ENCODE data around the gene GLI1.

The GLI1 gene

DNA sequence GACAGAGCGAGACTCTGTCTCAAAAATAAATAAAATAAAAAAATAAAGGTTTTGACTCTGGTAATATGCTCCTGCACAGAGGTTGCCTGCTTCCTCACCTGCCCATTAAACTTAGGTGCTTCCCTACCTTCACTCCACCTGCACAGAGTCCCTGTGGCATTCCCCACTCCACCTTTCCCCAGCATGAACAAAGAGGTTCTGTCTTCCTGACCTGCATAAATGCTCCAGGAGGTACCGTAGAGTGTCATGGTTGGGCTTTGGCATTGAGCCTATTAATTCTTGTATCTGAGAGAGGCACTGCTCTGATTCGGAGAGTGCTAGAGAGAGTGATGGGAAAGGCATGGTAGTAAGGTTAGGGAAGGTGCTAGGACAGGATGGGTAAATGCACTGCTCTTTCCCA is 13.8 kb downstream of the GLI1 start:
- DNase-seq (ENCODE audit: insufficient read length, low spot score) (no peak), FAIRE-seq (no peak)
- TF ChIP-seq, protein P1, sequence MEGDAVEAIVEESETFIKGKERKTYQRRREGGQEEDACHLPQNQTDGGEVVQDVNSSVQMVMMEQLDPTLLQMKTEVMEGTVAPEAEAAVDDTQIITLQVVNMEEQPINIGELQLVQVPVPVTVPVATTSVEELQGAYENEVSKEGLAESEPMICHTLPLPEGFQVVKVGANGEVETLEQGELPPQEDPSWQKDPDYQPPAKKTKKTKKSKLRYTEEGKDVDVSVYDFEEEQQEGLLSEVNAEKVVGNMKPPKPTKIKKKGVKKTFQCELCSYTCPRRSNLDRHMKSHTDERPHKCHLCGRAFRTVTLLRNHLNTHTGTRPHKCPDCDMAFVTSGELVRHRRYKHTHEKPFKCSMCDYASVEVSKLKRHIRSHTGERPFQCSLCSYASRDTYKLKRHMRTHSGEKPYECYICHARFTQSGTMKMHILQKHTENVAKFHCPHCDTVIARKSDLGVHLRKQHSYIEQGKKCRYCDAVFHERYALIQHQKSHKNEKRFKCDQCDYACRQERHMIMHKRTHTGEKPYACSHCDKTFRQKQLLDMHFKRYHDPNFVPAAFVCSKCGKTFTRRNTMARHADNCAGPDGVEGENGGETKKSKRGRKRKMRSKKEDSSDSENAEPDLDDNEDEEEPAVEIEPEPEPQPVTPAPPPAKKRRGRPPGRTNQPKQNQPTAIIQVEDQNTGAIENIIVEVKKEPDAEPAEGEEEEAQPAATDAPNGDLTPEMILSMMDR (IDR thresholded peaks at IDR 0.05; ENCODE audit: insufficient read depth, missing control alignments), result no peak

DNA sequence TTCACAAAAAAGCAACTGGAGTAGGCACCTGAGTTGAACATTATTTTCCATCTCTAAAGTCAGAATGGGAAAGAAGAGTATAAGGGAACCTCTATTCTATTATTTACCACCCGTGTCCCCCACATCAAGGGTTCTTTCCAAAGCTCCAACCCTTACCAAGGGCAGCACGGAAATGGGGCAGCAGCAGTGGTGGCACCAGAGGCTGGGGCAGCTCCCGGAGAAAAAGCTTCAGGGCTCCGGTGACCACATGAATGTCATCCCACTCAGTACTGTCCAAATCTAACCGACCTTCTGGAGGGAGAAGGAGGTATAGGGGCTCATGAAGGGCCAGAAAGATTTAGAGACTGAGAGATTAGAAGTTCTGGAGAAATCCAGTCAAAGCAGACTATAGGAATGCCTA is 14.3 kb downstream of the GLI1 start:
- TF ChIP-seq, protein P1 (IDR thresholded peaks at IDR 0.05; ENCODE audit: insufficient read depth, missing control alignments), result no peak
- no peak for DNase-seq (ENCODE audit: insufficient read length, low spot score)
- no peak for FAIRE-seq

DNA sequence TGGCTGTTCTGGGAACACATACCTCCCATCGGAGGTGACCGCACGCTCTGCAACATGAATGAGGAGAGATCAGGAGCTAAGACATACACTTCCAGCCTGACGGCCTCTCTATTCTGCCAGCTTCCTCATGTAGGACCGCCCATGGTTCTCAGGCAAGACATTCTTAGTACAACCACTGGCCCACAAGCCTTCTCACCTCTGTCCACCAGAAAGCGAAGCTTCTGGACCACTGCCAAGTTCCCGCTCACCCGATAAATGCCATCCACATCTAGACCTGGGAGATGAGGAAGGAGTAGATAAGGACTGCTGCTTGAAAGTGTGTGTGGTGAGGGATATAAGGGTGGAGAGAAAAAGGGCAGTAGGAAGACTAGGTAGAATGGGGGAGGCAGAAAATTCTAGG is 14.8 kb downstream of the GLI1 start:
- no peak for FAIRE-seq
- TF ChIP-seq, protein P1 (IDR thresholded peaks at IDR 0.05; ENCODE audit: insufficient read depth, missing control alignments), result no peak

DNA sequence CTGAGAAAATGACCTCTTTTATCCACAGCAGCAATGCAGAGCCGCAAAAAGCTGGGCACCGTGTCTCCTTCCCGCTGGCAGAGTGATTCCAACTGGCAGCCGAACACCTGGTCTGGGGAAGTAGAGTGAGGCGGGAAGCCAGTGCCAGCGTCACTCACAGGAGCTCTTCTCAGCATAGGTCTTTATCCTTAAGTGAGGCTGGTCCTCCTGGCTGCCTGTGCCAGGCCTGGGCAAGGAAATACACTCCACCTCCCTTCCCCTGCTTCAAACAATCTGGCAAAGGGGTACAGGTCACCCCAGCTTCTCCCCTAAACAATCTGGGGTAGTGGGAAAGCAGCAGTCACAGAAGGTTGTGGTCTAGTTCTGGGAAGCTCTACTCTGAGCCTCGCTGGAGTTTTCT is 15.3 kb downstream of the GLI1 start:
- TF ChIP-seq, protein P1 (IDR thresholded peaks at IDR 0.05; ENCODE audit: insufficient read depth, missing control alignments), result no peak
- FAIRE-seq, result no peak
- DNase-seq (ENCODE audit: insufficient read length, low spot score), result no peak

More for the DNA sequence above, 14.8 kb downstream of the GLI1 start:
- DNase-seq (ENCODE audit: insufficient read length, low spot score), result no peak

DNA sequence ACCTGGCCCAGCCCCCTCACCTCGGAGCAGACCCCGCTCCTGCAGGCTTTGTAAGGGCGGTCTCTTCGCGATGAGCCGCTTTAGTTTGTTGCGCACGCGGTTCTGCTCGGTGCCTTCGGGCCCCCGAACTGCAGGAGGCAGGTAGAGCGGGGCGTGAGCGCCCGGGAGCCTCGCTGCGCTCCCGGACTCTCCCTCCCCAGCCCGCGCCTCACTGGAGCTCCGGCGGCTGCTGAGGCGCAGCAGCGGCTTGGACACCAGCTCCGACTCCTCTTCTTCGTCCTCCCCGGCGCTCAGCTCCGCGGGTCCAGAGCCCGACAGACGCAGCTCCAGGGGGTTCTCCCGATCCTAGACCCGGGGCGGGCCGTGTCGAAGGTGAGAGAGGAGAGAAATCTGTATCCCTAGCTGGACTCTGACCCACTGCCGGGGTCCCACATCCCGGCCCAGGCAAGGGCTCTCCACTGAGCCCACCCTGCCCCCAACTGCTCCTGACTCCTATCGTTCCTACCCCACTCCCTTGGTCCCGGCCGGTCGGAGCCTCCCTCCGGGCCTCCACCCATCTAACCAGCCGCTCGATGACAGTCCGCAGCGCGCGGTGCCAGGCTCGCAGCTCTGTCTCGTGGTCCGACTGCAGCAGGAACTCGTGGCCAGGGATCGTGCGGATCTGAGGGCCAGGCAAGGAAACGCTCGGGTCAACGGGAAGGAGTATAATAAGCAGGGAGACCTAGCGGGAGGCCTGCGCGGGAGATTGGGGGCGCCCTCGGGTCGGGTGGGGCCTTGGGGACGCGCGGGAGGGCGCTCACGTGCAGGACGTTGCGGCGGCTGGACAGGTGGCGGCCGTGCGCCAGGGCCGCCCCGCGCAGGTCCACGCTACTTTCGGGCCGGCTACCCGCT is 15.9 kb downstream of the GLI1 start:
- FAIRE-seq, result no peak
- no peak for DNase-seq (ENCODE audit: insufficient read length, low spot score)
- TF ChIP-seq, protein P1 (IDR thresholded peaks at IDR 0.05; ENCODE audit: insufficient read depth, missing control alignments), result no peak

DNA sequence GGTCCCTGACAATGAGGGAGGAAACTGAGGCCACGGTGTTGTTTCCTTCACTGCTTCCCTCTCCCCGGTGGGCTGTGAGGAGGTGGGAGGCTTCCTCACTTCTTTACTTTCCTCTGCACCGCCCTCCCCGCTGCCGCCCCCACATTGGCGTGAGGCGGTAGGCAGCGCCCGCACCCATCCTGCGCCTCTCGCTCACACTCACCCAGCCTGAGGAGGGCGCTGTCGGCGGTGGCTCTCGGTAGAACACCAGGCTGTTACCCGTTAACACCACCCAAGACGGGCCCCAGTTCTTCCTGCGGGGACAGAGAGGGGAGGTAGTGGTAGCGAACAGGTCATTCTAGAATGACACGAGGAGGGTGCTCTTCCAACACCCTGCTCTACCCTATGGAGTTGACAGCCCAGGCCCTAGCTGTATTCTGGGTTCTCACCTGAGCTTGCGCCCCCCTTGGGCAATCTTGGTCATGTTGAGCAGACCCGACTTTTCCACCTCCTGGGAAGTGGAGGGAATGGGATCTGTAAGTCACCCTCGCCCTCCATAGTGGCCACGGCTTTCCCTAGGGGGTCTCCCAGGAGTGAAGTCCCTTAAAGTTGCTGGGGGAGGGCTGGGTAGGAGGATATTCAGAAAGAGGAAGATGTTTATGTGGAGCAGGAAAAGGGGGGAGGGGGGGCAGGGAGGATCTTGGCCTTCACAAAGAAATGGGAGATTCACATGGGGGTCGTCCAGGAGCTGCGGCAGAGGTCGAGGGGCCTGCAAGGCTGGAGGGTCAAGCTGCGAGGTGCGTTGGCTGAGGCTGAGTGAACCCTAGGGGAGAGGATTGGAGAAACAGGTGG is 16.8 kb downstream of the GLI1 start:
- TF ChIP-seq, protein P1 (IDR thresholded peaks at IDR 0.05; ENCODE audit: insufficient read depth, missing control alignments), result no peak
- DNase-seq (ENCODE audit: insufficient read length, low spot score) (no peak), FAIRE-seq (no peak)
